Measurements from ENCODE around the gene EDAR.

DNA sequence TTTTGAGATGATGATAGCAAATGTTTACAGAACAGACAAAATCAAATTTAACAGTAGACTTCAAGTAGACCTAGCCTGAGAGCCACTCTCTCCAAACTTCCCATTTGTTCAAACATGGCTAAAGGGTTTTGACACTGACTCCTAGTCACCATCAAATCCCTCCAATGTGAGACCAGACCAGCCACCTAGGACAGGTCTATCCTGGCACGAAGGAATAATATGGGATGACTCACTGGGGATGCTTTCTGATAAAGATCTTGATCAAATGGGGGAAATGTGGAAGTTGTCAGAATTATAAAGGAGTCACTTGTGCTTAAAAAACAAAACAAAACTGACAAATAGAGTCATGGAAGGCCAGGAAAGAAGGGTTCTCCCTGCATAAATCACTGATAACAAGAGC, 95.7 kb downstream of the EDAR start:
- TF ChIP-seq MAZ (IDR thresholded peaks at IDR 0.05; ENCODE audit: borderline replicate concordance, low read depth, low read length) (no peak), MAX (IDR thresholded peaks at IDR 0.05) (no peak), BHLHE40 (IDR thresholded peaks at IDR 0.05; ENCODE audit: low read depth, low read length) (no peak), ESRRA (IDR thresholded peaks at IDR 0.05; ENCODE audit: borderline replicate concordance, low read length) (no peak), HOXB5 (CRISPR knock-in tag; IDR thresholded peaks at IDR 0.05) (no peak), ZFP36 (IDR thresholded peaks at IDR 0.05; ENCODE audit: borderline replicate concordance, partially characterized antibody) (no peak), POLR2A (IDR thresholded peaks at IDR 0.05; ENCODE audit: low read length) (no peak)
- TF ChIP-seq, protein P1, sequence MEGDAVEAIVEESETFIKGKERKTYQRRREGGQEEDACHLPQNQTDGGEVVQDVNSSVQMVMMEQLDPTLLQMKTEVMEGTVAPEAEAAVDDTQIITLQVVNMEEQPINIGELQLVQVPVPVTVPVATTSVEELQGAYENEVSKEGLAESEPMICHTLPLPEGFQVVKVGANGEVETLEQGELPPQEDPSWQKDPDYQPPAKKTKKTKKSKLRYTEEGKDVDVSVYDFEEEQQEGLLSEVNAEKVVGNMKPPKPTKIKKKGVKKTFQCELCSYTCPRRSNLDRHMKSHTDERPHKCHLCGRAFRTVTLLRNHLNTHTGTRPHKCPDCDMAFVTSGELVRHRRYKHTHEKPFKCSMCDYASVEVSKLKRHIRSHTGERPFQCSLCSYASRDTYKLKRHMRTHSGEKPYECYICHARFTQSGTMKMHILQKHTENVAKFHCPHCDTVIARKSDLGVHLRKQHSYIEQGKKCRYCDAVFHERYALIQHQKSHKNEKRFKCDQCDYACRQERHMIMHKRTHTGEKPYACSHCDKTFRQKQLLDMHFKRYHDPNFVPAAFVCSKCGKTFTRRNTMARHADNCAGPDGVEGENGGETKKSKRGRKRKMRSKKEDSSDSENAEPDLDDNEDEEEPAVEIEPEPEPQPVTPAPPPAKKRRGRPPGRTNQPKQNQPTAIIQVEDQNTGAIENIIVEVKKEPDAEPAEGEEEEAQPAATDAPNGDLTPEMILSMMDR (IDR thresholded peaks at IDR 0.05), result no peak
